ENCODE results near the gene TP53I11.

GRCh38 chr11:44940404-44940803 lies 10.3 kb downstream of the TP53I11 start:
- TF ChIP-seq CTCF (IDR thresholded peaks at IDR 0.05; ENCODE audit: extremely low read depth in 1 of 2, insufficient read depth in 1 of 2, low read depth in 1 of 2, low read length in 2 of 2): no peak
- no peak for TF ChIP-seq EZH2 (IDR thresholded peaks at IDR 0.05; ENCODE audit: borderline replicate concordance, low read depth, low read length, severe bottlenecking)
- no peak for TF ChIP-seq POLR2A (IDR thresholded peaks at IDR 0.05; ENCODE audit: low read depth, low read length)
- no peak for TF ChIP-seq GATA2 (IDR thresholded peaks at IDR 0.05; ENCODE audit: insufficient read depth, insufficient read length, low read depth, low read length)

All from endothelial cell of umbilical vein (primary cell).